H9 (cell line): Measurements from ENCODE around the gene TRIM27. TPM values are rescaled to one million over a fixed set of nuclear protein-coding genes. Genes with fewer than 3 reads are reported as not detected.

ENCODE experiments used
- DNase-seq: peaks from one replicate; pipeline ENCODE4 v3.0.0-alpha.2; 2017
- H2AFZ ChIP-seq: one replicate; pipeline ENCODE4 v1.6.1; 2013; ENCODE audit warnings: mild to moderate bottlenecking, low read length, control low read depth, moderate library complexity
- H2AK5ac ChIP-seq: 2 replicates; pipeline ENCODE4 v1.6.1; 2013; ENCODE audit warnings: low read length, control low read depth, mixed read lengths; ENCODE audit not compliant: insufficient read length
- H2BK120ac ChIP-seq: one replicate; pipeline ENCODE4 v1.6.1; 2013; ENCODE audit warnings: low read depth, mild to moderate bottlenecking, low read length, control low read depth, inconsistent platforms; ENCODE audit not compliant: poor library complexity, severe bottlenecking
- H2BK12ac ChIP-seq: 2 replicates; pipeline ENCODE4 v1.6.1; 2013; ENCODE audit warnings: low read length, control low read depth, mixed read lengths, low read depth; ENCODE audit not compliant: insufficient read length
- H2BK15ac ChIP-seq: 2 replicates; pipeline ENCODE4 v1.6.1; 2013; ENCODE audit warnings: low read depth, low read length, control low read depth
- H2BK20ac ChIP-seq: one replicate; pipeline ENCODE4 v1.6.1; 2013; ENCODE audit warnings: low read depth, mild to moderate bottlenecking, low read length, control low read depth, inconsistent platforms; ENCODE audit not compliant: poor library complexity, severe bottlenecking
- H2BK5ac ChIP-seq: 2 replicates; pipeline ENCODE4 v1.6.1; 2013; ENCODE audit warnings: low read length, control low read depth, mixed read lengths; ENCODE audit not compliant: insufficient read length
- H3K14ac ChIP-seq: 2 replicates; pipeline ENCODE4 v1.6.1; 2013; ENCODE audit warnings: low read length, control low read depth; ENCODE audit not compliant: insufficient read depth
- H3K18ac ChIP-seq: 2 replicates; pipeline ENCODE4 v1.6.1; 2013; ENCODE audit warnings: low read depth, mild to moderate bottlenecking, mixed read lengths, low read length, control low read depth; ENCODE audit not compliant: insufficient read length
- H3K23ac ChIP-seq: 2 replicates; pipeline ENCODE4 v1.6.1; 2013; ENCODE audit warnings: low read length, control low read depth, mixed read lengths, low read depth; ENCODE audit not compliant: insufficient read length
- H3K23me2 ChIP-seq: 2 replicates; pipeline ENCODE4 v1.6.1; 2013; ENCODE audit warnings: low read depth, mild to moderate bottlenecking, mixed read lengths, low read length, control low read depth; ENCODE audit not compliant: insufficient read length, poor library complexity, severe bottlenecking
- H3K27ac ChIP-seq: 2 replicates; pipeline ENCODE4 v1.5.1; 2013; ENCODE audit warnings: low read length, control low read depth, mixed read lengths, low read depth; ENCODE audit not compliant: insufficient read length
- H3K27me3 ChIP-seq: 2 replicates; pipeline ENCODE4 v1.6.1; 2013; ENCODE audit warnings: low read length, control low read depth, inconsistent platforms; ENCODE audit not compliant: insufficient read depth
- H3K4ac ChIP-seq: 2 replicates; pipeline ENCODE4 v1.6.1; 2013; ENCODE audit warnings: low read depth, mild to moderate bottlenecking, control low read depth, inconsistent platforms, low read length, moderate library complexity
- H3K4me1 ChIP-seq: 2 replicates; pipeline ENCODE4 v1.6.1; 2013; ENCODE audit warnings: low read length, control low read depth, inconsistent platforms; ENCODE audit not compliant: insufficient read depth
- H3K4me2 ChIP-seq: 2 replicates; pipeline ENCODE4 v1.6.1; 2013; ENCODE audit warnings: low read length, control low read depth, mixed read lengths; ENCODE audit not compliant: insufficient read length, insufficient read depth
- H3K56ac ChIP-seq: 2 replicates; pipeline ENCODE4 v1.6.1; 2013; ENCODE audit warnings: low read depth, mild to moderate bottlenecking, mixed read lengths, low read length, control low read depth; ENCODE audit not compliant: insufficient read length
- H3K79me1 ChIP-seq: 2 replicates; pipeline ENCODE4 v1.6.1; 2013; ENCODE audit warnings: low read depth, mild to moderate bottlenecking, moderate library complexity, low read length, control low read depth, inconsistent platforms; ENCODE audit not compliant: insufficient read depth, poor library complexity, severe bottlenecking
- H3K79me2 ChIP-seq: 2 replicates; pipeline ENCODE4 v1.6.1; 2013; ENCODE audit warnings: low read length, control low read depth, inconsistent platforms; ENCODE audit not compliant: insufficient read depth
- H3K9ac ChIP-seq: 2 replicates; pipeline ENCODE4 v1.6.1; 2013; ENCODE audit warnings: low read length, control low read depth, mixed read lengths; ENCODE audit not compliant: insufficient read length; ENCODE audit errors: extremely low read depth
- H3K9me3 ChIP-seq: one replicate; pipeline ENCODE4 v1.6.1; 2013; ENCODE audit warnings: low read depth, low read length, inconsistent platforms; ENCODE audit not compliant: control insufficient read depth
- H3T11ph ChIP-seq: one replicate; pipeline ENCODE4 v1.6.1; 2013; ENCODE audit warnings: mild to moderate bottlenecking, low read length, control low read depth, inconsistent platforms
- H4K20me1 ChIP-seq: one replicate; pipeline ENCODE4 v1.6.1; 2013; ENCODE audit not compliant: control insufficient read depth, insufficient read length, insufficient read depth
- H4K5ac ChIP-seq: 2 replicates; pipeline ENCODE4 v1.6.1; 2013; ENCODE audit warnings: low read depth, mild to moderate bottlenecking, mixed read lengths, low read length, control low read depth; ENCODE audit not compliant: insufficient read length
- H4K8ac ChIP-seq: replicated peaks from 2 replicates; pipeline ENCODE4 v1.6.1; 2013; ENCODE audit warnings: low read length, control low read depth, mixed read lengths, low read depth; ENCODE audit not compliant: insufficient read length
- H4K91ac ChIP-seq: 2 replicates; pipeline ENCODE4 v1.6.1; 2013; ENCODE audit warnings: low read depth, mild to moderate bottlenecking, moderate library complexity, mixed read lengths, low read length, control low read depth; ENCODE audit not compliant: insufficient read length
- H3K27ac Mint-ChIP-seq, 3 experiments: 2 replicates in 2 of 3; 3 replicates in 1 of 3; pipeline ENCODE4 v1.8.0; 2020 to 2021; ENCODE audit warnings: mixed read lengths in 3 of 3, mild to moderate bottlenecking in 1 of 3, moderate library complexity in 1 of 3
- H3K27me3 Mint-ChIP-seq: 2 replicates; pipeline ENCODE4 v1.8.0; 2021; ENCODE audit warnings: low read depth, mild to moderate bottlenecking, moderate library complexity, mixed read lengths
- H3K36me3 Mint-ChIP-seq, 3 experiments: 2 replicates in 2 of 3; 3 replicates in 1 of 3; pipeline ENCODE4 v1.8.0; 2020 to 2021; ENCODE audit warnings: low read depth in 3 of 3, mixed read lengths in 3 of 3; ENCODE audit not compliant: insufficient read depth in 1 of 3
- H3K4me1 Mint-ChIP-seq, 2 experiments: 2 replicates each; pipeline ENCODE4 v1.8.0; 2020; ENCODE audit warnings: mixed read lengths in 2 of 2
- H3K4me3 Mint-ChIP-seq, 2 experiments: 2 replicates in 1 of 2; 3 replicates in 1 of 2; pipeline ENCODE4 v1.8.0; 2020 to 2021; ENCODE audit warnings: mild to moderate bottlenecking in 2 of 2, mixed read lengths in 2 of 2, moderate library complexity in 1 of 2
- H3K9me3 Mint-ChIP-seq, 2 experiments: 2 replicates in 1 of 2; 3 replicates in 1 of 2; pipeline ENCODE4 v1.8.0; 2020; ENCODE audit warnings: mild to moderate bottlenecking in 2 of 2, mixed read lengths in 2 of 2, moderate library complexity in 1 of 2
- CTCF ChIP-seq: fragments of 200-600 bp; sonication (generic); conservative IDR thresholded peaks from 3 replicates; pipeline ENCODE4 v1.8.0; 2021; ENCODE audit warnings: antibody characterized with exemption, mild to moderate bottlenecking
- WGBS: extraction: QIAGEN DNeasy Blood & Tissue Kit; methylation state at CpG from one replicate; pipeline ENCODE4 v1.1.7; 2013; ENCODE audit warnings: missing lambda C conversion rate, low lambda C conversion rate, mixed read lengths; ENCODE audit not compliant: insufficient read length; ENCODE audit errors: extremely low coverage; 5-methylcytosine and 5-hydroxymethylcytosine counted together
- total RNA-seq: library from RNA; stranded (reverse); gene quantifications from 2 replicates; pipeline ENCODE4 v1.2.1, GENCODE V29; 2021

Gene TRIM27
- total RNA-seq, 1 experiment from 2014 or later: 98.2 TPM

- Histone ChIP-seq H3K27me3 (no peaks in the 10 kb centered on the region), H3K4me1 (no peaks in the 10 kb centered on the region), H3K56ac (no peak overlapping the region), H4K8ac (no peak overlapping the region), H2BK120ac (no peak overlapping the region), H3K9me3 (no peaks in the 10 kb centered on the region), H2BK5ac (no peak overlapping the region), H3T11ph (no peak overlapping the region), H3K79me1 (no peaks in the 10 kb centered on the region), H3K27ac (no peak overlapping the region), H3K4ac (no peak overlapping the region), H2BK12ac (no peak overlapping the region), H3K18ac (no peak overlapping the region), H2AFZ (no peak overlapping the region), H3K23me2 (peaks cover 6% of the 10 kb centered on the region), H3K14ac (no peak overlapping the region), H3K4me2 (no peak overlapping the region), H2BK20ac (no peak overlapping the region), H4K20me1 (no peaks in the 10 kb centered on the region), H4K91ac (no peak overlapping the region), H3K9ac (no peak overlapping the region), H4K5ac (no peak overlapping the region), H2BK15ac (no peak overlapping the region), H3K79me2 (no peaks in the 10 kb centered on the region), H2AK5ac (no peak overlapping the region), H3K23ac (no peak overlapping the region)
- no CpG with 5 or more reads among the region's 5 CpGs for WGBS
- Mint-ChIP-seq H3K27ac (peak overlapping the region in 1 of 3 experiments; percentile 87; a peak in 2 of 7 replicates), H3K4me3 (no peak overlapping the region), H3K36me3 (peaks cover 30 to 57% (median 42%) of the 10 kb centered on the region in 3 experiments), H3K27me3 (peaks cover 4% of the 10 kb centered on the region; the same call in 1 of the 2 replicates), H3K9me3 (peaks cover 3 to 5% of the 10 kb centered on the region in 2 experiments; a peak in 3 of 5 replicates), H3K4me1 (peaks cover 3 to 4% of the 10 kb centered on the region in 2 experiments; a peak in 3 of 4 replicates)
- DNase-seq: no peak
- TF ChIP-seq CTCF: no peak
Observed at GRCh38 chr6:28900577-28901256, 23.1 kb downstream of the TRIM27 start.
